Keratinocyte (primary cell): ENCODE measurements around the gene PRKD1. TPM values are rescaled to one million over a fixed set of nuclear protein-coding genes. Genes with fewer than 3 reads are reported as not detected.

ENCODE experiments used
- DNase-seq: peaks from one replicate; pipeline ENCODE4 v3.0.0-alpha.2; 2011; ENCODE audit warnings: low read depth, missing footprints, low spot score
- FAIRE-seq: peaks from 2 replicates; lab custom pipeline; 2011; peaks lifted over from hg19 to GRCh38; lab: Jason Lieb, UNC
- H2AFZ ChIP-seq: 2 replicates; pipeline ENCODE4 v1.6.0; 2012; ENCODE audit warnings: low read length, control low read depth, inconsistent platforms; ENCODE audit not compliant: control insufficient read depth
- H3K27ac ChIP-seq: 2 replicates; pipeline ENCODE4 v1.5.1; 2011; ENCODE audit warnings: low read length; ENCODE audit not compliant: control insufficient read depth, insufficient read depth
- H3K27me3 ChIP-seq: 3 replicates; pipeline ENCODE4 v1.6.0; 2011; ENCODE audit warnings: low read length; ENCODE audit not compliant: control insufficient read depth, insufficient read depth; ENCODE audit errors: extremely low read depth
- H3K36me3 ChIP-seq, 2 experiments: 2 replicates in 1 of 2; 3 replicates in 1 of 2; pipeline ENCODE4 v1.5.1; 2011; ENCODE audit warnings: low read length in 2 of 2, mild to moderate bottlenecking in 1 of 2; ENCODE audit not compliant: control insufficient read depth in 2 of 2, insufficient read depth in 2 of 2; ENCODE audit errors: extremely low read depth in 1 of 2
- H3K4me1 ChIP-seq: 3 replicates; pipeline ENCODE4 v1.5.1; 2011; ENCODE audit warnings: low read length; ENCODE audit not compliant: control insufficient read depth, insufficient read depth; ENCODE audit errors: extremely low read depth
- H3K4me2 ChIP-seq: 3 replicates; pipeline ENCODE4 v1.6.0; 2011; ENCODE audit warnings: low read depth, low read length; ENCODE audit not compliant: control insufficient read depth, insufficient read depth; ENCODE audit errors: extremely low read depth
- H3K4me3 ChIP-seq, 3 experiments: fragments of 200-600 bp in 1 of 3; sonication (generic) in 1 of 3; 2 replicates in 2 of 3; 3 replicates in 1 of 3; pipeline ENCODE4 v1.5.1; 2011 to 2016; ENCODE audit warnings: low read length in 3 of 3, mild to moderate bottlenecking in 3 of 3, control low read depth in 2 of 3, inconsistent platforms in 1 of 3, low read depth in 1 of 3, mixed read lengths in 1 of 3, mixed run types in 1 of 3, moderate library complexity in 1 of 3; ENCODE audit not compliant: control insufficient read depth in 2 of 3, insufficient read depth in 2 of 3; ENCODE audit errors: extremely low read depth in 1 of 3
- H3K79me2 ChIP-seq: 2 replicates; pipeline ENCODE4 v1.6.0; 2012; ENCODE audit warnings: low read length; ENCODE audit not compliant: control insufficient read depth, insufficient read depth
- H3K9ac ChIP-seq: 3 replicates; pipeline ENCODE4 v1.6.0; 2011; ENCODE audit warnings: low read length; ENCODE audit not compliant: control insufficient read depth, insufficient read depth; ENCODE audit errors: extremely low read depth
- H3K9me1 ChIP-seq: 3 replicates; pipeline ENCODE4 v1.6.0; 2011; ENCODE audit warnings: low read length; ENCODE audit not compliant: control insufficient read depth, insufficient read depth; ENCODE audit errors: extremely low read depth
- H3K9me3 ChIP-seq: 2 replicates; pipeline ENCODE4 v1.5.1; 2012; ENCODE audit warnings: low read depth, low read length; ENCODE audit not compliant: control insufficient read depth
- H4K20me1 ChIP-seq: 3 replicates; pipeline ENCODE4 v1.6.0; 2011; ENCODE audit warnings: low read length; ENCODE audit not compliant: control insufficient read depth, insufficient read depth; ENCODE audit errors: extremely low read depth
- EZH2 ChIP-seq: IDR thresholded peaks from one replicate; pipeline ENCODE4 v1.6.1; 2012; ENCODE audit warnings: inconsistent platforms, mild to moderate bottlenecking, low read length, moderate library complexity
- dilution Hi-C: fragments of 300-500 bp; cut with MboI; formaldehyde crosslinking; loops from one replicate; pipeline ENCODE4 v1.7.0; 2020; ENCODE audit warnings: low sequenced_read_pairs; ENCODE audit not compliant: extremely low pct_ligation_motif_present
- polyA plus RNA-seq, 5 experiments: library from polyadenylated mRNA; depleted of rRNA in 3 of 5; stranded (reverse) in 3 of 5; stranded (forward) in 1 of 5; unstranded in 1 of 5; fragments of >200 nt; gene quantifications; 1 replicate in 1 of 5; 2 replicates in 3 of 5; 3 replicates in 1 of 5; pipeline versions ENCODE4 v1.2.1 to v1.2.3, GENCODE V29; 2011 to 2012; ENCODE audit warnings: missing spikeins in 2 of 5, low read depth in 1 of 5, low replicate concordance in 1 of 5
- TF ChIP-seq, protein P1 (sequence below), 3 experiments: IDR thresholded peaks in 1 of 3; conservative IDR thresholded peaks in 1 of 3; optimal IDR thresholded peaks in 1 of 3; 2 replicates in 2 of 3; 3 replicates in 1 of 3; pipeline versions ENCODE3 to v1.5.1; 2011; ENCODE audit warnings: low read length in 3 of 3, mild to moderate bottlenecking in 3 of 3, moderate library complexity in 2 of 3, control low read depth in 1 of 3, inconsistent platforms in 1 of 3; ENCODE audit not compliant: insufficient read depth in 2 of 3; ENCODE audit errors: extremely low read depth in 1 of 3

Gene PRKD1
- polyA plus RNA-seq, 1 donor (not counting 4 experiments of a cell fraction or from before 2014, with no cell fraction given), result 0.49 TPM

DNA sequence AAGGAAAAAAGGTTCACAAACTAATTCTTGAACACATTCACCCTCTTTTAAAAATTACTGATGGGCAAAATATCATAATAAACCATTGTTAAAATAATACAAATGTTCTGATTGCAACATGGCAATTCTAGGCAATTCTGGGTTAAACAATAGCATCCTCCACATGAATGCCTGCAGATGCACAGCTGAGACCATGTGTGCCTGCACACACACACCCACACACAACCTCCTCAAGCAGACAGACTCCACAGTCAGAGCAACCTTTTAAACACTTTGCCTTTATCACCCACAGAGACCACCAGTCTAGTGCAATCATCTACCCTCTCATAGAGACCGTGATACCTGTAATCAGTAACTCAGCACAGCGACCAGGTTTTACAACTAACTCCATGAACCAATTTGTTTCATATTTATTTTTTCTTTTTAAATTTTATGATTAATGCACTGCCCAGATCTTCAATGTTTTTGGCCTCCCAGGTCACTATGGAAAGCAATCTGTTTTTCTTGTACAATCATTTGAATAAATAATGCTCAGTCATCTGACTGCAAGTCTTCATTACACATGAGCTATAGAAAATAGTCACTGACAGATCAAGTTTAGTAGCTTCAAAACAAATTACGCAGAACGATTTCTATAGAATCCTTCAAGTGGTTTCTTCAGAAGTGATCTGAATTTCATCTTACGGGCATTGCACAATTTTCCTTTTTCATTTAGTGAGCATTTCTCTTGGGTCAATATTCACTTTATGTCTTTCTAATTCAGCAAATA is 105.8 kb downstream of the PRKD1 start:
- no peak for FAIRE-seq
- Histone ChIP-seq H3K4me1 (no peaks in the 10 kb centered on the region), H3K79me2 (no peaks in the 10 kb centered on the region), H3K36me3 (no peaks in the 10 kb centered on the region), H3K27ac (no peak overlapping the region), H3K9me3 (no peaks in the 10 kb centered on the region), H2AFZ (no peak overlapping the region), H3K4me3 (no peak overlapping the region), H3K9me1 (no peaks in the 10 kb centered on the region), H3K27me3 (no peaks in the 10 kb centered on the region), H4K20me1 (no peaks in the 10 kb centered on the region), H3K9ac (no peak overlapping the region), H3K4me2 (no peak overlapping the region)
- no peak for DNase-seq
- TF ChIP-seq, protein P1, sequence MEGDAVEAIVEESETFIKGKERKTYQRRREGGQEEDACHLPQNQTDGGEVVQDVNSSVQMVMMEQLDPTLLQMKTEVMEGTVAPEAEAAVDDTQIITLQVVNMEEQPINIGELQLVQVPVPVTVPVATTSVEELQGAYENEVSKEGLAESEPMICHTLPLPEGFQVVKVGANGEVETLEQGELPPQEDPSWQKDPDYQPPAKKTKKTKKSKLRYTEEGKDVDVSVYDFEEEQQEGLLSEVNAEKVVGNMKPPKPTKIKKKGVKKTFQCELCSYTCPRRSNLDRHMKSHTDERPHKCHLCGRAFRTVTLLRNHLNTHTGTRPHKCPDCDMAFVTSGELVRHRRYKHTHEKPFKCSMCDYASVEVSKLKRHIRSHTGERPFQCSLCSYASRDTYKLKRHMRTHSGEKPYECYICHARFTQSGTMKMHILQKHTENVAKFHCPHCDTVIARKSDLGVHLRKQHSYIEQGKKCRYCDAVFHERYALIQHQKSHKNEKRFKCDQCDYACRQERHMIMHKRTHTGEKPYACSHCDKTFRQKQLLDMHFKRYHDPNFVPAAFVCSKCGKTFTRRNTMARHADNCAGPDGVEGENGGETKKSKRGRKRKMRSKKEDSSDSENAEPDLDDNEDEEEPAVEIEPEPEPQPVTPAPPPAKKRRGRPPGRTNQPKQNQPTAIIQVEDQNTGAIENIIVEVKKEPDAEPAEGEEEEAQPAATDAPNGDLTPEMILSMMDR (optimal IDR thresholded peaks at IDR 0.05 in 1 of 3, IDR thresholded peaks at IDR 0.05 in 1 of 3, conservative IDR thresholded peaks at IDR 0.05 in 1 of 3; ENCODE audit: extremely low read depth in 1 of 3, insufficient read depth in 2 of 3, low read length in 3 of 3), result no peak
- no peak for TF ChIP-seq EZH2
- dilution Hi-C loops, result no loop called here

DNA sequence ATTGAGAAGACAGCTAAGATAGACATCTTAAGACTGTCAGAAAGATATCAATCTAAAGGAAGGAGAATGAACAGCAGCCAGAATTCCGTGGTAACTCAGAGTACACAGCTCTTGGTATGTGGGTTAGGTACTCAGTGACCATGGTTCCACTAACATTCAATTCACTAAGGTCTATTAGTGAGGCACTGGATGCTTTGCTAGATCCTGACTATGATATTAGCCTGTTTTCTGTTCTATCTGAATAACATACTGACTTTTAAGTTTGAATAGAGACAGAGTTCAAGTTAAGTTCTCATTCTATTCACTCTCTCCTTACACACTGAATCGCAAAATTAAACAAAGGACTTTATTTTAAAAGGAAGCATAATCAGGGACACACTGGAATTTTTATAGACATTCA is 106.4 kb downstream of the PRKD1 start:
- DNase-seq, result no peak
- Histone ChIP-seq H3K27me3 (no peaks in the 10 kb centered on the region), H3K36me3 (no peaks in the 10 kb centered on the region), H3K27ac (no peak overlapping the region), H3K9ac (no peak overlapping the region), H3K9me1 (no peaks in the 10 kb centered on the region), H3K4me2 (no peak overlapping the region), H3K9me3 (no peaks in the 10 kb centered on the region), H3K4me1 (no peaks in the 10 kb centered on the region), H4K20me1 (no peaks in the 10 kb centered on the region), H2AFZ (no peak overlapping the region), H3K79me2 (no peaks in the 10 kb centered on the region), H3K4me3 (no peak overlapping the region)
- FAIRE-seq, result no peak
- TF ChIP-seq, protein P1 (optimal IDR thresholded peaks at IDR 0.05 in 1 of 3, IDR thresholded peaks at IDR 0.05 in 1 of 3, conservative IDR thresholded peaks at IDR 0.05 in 1 of 3; ENCODE audit: extremely low read depth in 1 of 3, insufficient read depth in 2 of 3, low read length in 3 of 3), result no peak
- no peak for TF ChIP-seq EZH2
- dilution Hi-C loops, result no loop called here
